Hematopoietic multipotent progenitor cell treated with erythropoietin and hydrocortisone succinate and interleukin-3 and kit ligand, for 8 days (in vitro differentiated cells): ENCODE data around the gene LIPC.

ENCODE experiments used
- DNase-seq: peaks from one replicate; pipeline ENCODE4 v3.0.0-alpha.2; 2015

LIPC gene

GRCh38 chr15:58438111-58438510 lies 6.3 kb downstream of the LIPC start:
- DNase-seq, result no peak

DNA sequence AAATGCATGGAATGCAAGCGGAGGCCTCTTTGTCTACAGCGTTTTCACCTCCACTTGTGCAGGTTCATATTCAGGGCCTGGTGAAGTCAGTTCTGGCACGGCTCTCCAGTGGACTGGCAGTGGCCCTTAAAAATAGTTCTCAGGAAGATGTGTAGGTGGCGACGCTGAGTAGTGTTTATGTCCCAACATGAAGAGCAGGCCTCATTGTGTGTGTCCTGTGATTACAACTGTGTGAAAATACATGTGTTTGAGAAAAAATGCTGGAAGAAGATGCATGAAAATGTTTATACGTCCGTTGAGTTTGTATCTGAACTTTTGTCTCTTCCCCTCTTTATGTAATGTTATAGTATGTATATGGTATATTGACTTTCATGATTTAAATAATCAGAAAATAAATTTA lies 7.2 kb downstream of the LIPC start:
- peak; percentile 70 for DNase-seq

- DNase-seq, result no peak
Observed at GRCh38 chr15:58440158-58440910, 8.5 kb downstream of the LIPC start.

GRCh38 chr15:58440922-58441321 lies 9.1 kb downstream of the LIPC start:
- no peak for DNase-seq

DNA sequence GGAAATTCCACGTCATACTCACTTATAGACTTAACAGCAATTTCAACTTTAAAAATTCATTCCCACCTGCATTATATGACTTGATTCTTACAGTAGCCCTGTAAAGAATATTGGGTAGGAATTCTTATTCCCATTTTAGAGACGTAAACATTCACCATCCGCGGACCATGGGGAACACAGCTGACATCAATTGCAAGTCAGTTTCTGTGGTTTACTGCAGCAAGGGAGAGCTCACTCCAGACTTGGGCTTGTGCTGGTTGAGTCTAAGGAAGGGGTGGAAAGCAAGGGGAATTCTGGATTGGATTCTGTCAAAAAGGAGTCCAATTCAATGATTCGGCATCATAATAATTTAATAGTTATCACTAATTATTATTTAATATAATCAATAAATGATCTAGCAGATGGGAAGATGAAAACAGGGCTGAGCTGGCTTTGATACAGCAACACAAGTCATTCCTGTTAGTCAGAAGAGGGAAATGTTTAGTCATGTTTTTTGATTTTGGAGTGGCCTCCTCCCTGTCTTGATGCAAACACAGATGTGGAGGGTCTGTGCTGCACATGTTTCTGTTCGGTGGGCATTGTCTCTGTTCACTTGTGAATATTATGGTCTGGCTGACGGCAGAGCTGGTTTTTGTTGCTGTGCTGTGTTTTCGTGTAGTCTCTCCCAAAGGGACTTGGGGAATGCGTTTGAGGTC lies 9.7 kb downstream of the LIPC start:
- no peak for DNase-seq

GRCh38 chr15:58442122-58442521 lies 10.3 kb downstream of the LIPC start:
- DNase-seq, result no peak

GRCh38 chr15:58443308-58443707 lies 11.5 kb downstream of the LIPC start:
- no peak for DNase-seq

- DNase-seq, result no peak
Observed at GRCh38 chr15:58444056-58444455, 12.3 kb downstream of the LIPC start.

DNA sequence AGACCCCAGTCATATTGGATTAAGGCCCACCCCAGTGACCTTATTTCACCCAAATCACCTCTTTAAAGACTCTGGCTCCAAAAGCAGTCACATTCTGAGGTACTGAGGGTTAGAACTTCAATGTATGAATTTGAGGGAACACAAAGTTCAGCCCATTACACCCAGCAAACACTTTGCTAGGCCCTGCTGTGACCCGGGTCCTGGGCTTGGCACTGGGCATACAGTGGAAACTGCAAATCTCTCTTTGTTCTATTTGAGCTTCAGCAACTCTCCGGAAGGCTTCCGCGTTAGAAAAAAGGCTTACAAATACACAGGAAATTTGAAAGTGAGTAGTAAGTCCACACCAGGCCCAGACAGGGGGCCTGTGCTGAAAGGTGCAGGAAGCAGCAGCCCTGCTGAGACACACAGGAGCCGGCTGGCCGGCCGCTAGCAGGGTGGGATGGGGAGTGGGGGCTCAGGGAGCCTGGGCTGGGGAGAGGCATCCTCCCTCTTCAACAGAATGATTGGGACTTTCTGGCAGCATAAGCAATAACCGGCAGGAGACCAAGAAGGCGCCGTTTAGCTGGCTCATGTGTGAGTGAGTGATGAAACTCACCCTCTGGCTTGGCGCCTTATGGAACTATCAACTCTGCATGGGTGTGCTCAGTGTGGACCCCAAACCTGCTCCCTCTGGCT lies 13.0 kb downstream of the LIPC start:
- DNase-seq, result no peak

DNA sequence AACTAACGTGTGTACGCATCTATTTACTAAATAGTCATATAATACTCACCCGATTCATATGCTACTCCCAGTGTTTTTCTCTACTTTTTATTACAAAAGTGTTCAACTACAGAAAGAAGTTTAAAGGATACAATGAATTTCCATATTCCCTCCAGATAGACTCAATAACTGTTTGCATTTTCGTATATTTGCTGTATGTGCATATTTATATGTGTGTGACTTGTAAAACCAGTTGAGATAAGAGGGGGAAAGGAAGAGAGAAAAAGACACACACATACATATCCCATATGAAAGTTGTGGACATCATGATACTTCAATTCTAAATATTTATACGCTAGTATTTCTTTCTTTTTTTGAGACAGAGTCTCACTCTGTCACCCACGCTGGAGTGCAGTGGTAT lies 14.1 kb downstream of the LIPC start:
- no peak for DNase-seq

DNA sequence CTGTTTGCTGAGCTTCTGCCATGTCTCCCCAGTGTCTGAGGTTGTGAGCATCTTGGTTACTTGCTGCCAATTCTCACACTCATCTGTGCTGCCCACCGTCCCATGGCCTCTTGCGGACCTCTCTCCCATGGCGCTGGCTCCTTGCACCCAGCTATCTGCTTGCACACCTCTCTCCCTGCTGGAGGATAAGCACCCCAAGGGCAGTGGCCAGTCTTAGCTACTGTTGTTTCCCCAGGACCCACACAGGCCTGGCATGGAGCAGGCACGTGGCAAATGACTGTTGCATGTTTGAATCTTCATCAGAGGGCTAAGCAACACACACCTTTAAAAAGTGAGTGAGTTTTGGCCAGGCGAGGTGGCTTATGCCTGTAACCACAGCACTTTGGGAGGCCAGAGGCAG lies 14.7 kb downstream of the LIPC start:
- DNase-seq, result no peak

DNA sequence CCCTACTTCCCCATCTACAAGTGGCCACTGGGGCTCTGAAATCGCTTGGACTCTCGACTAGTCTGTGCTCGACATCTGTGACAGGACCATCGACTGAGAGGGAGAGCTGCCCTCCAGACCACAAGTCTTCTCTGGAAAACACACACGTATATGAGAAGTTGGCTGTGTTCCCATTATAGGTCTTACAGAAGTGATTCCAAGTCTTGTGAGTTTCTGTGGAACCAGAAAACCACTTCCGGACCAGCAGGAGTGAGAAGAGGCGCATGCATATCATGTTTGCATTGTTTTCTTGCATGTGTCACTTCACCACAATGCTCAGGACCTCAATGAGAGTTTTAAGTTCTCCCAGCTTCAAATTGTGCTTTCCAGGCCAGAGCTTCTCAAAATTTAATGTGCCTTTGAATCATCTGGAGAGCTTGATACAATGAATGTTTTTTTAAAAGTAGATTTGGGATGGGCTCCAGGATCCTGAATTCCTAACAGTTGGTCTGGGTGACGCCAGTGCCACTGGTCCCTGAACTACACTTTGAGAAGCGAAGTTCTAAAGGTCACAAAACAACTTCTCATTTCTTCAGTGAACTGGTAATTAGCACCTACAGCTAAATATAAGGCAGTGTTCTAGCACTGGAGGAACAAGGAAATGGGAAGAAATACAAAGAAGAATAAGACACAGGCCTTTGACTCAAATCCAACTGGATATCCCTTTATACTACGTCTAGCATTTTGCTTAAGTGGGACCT lies 15.7 kb downstream of the LIPC start:
- peak; percentile 20 for DNase-seq

- DNase-seq, result no peak
Observed at GRCh38 chr15:58448331-58448730, 16.5 kb downstream of the LIPC start.

GRCh38 chr15:58448906-58449305 lies 17.1 kb downstream of the LIPC start:
- no peak for DNase-seq

DNA sequence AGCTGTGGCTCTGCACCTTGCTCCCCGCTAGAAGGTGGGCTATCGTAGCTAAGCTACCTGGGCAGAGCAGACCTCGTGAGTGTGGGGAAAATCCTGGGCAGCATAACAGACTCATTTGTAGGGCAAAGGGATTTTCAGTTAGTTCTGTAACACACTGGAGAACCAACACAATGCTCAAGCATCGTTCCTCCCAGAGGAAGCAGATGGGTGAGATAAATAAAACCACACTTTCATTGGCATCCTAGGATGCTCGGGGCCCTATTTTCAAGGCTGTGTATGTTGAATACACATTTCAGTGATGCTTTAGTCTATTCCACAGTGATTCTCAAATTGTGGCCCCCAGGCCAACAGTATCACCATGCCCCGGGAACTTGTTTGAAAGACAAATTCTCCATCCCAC lies 20.0 kb downstream of the LIPC start:
- DNase-seq, result no peak

- no peak for DNase-seq
Observed at GRCh38 chr15:58452775-58453174, 21.0 kb downstream of the LIPC start.

GRCh38 chr15:58453931-58454793 lies 22.4 kb downstream of the LIPC start:
- no peak for DNase-seq

DNA sequence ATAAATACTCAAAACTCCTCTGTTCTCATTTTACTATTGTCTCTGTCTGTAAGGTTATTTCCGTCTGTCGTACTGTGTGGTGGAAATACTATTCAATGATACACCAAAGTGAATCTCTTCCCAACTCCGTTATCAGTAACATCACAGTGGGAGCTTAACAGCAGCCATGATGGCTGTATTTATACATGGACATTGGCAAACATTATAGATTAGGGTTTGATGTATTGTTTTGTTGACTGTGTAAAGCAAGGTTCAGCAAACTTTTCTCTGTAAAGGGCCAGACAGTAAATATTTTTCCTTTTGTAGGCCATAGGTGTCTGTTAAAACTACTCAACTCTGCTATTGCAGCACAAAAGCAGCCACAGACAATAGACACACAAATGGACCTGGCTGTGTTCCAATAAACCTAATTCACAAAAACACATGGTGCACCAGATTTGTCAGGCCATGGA lies 23.2 kb downstream of the LIPC start:
- DNase-seq, result no peak

DNA sequence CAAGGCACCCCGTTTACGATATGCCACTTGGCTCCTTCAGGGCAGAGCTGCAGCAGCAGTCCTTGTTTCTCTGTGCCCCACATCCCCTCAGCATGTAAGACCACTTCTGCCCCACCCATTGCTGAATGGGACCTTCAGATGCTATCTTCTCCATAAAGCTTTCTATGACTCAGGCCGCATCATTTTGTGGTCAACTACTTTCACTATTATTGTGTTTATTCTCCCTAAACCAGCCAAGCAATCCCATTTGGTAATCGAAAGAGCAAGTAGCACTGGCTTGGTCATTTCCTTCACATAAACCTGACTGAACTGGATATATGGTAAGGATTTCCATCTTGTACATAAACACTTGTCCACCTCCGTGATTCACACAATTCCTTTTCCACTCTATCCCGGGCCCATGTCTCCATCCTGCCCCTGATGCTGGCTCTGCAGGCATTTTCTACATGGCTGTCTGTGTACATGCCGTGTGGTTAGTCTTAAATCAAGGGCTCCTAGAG lies 25.7 kb downstream of the LIPC start:
- DNase-seq, result no peak

DNA sequence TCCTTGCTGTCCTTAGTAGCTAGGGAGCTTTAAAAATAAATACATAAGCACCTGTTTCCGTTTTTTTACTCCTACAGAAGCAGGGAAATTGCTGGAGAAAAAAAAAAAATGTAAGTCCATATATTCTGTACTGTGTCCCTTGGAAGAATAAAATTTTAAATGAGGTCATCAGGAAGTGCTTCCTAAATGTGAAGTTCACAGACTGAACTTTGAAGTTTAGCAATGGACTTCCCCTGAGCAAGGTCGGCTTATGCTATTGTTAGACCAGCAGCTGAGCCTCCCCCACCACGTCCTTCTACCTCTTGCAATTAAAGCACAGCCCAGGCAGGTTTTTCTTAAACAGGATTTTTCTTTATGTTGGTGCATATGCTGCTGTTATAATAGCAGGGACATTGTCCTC lies 26.3 kb downstream of the LIPC start:
- DNase-seq, result no peak

GRCh38 chr15:58459045-58459444 lies 27.3 kb downstream of the LIPC start:
- no peak for DNase-seq

GRCh38 chr15:58459560-58459959 lies 27.8 kb downstream of the LIPC start:
- DNase-seq, result no peak
